K562 (cell line): Measurements from ENCODE around the gene ANKFN1. TPM values are rescaled to one million over a fixed set of nuclear protein-coding genes. Genes with fewer than 3 reads are reported as not detected.

Experiments used
- ATAC-seq: fragments of 200-7000 bp; cut with Tn5 transposase; 3 replicates; pipeline ENCODE4 v1.9.1; 2020; ENCODE audit warnings: moderate library complexity
- BruUV-seq: library from RNA; stranded (reverse); fragments of 400-500 nt; replicated peaks from 2 replicates; lab custom pipeline; 2021; lab: Mats Ljungman, UMichigan
- CTCF ChIA-PET: fragments of 300-600 bp; formaldehyde crosslinking; extraction: SDS; loops from one replicate; lab custom pipeline; 2021; ENCODE audit warnings: low intra/inter-chr PET ratio; lab: Yijun Ruan, JAX
- POLR2A ChIA-PET: fragments of 300-600, 350-650 bp; sonication (Branson Sonifier 250); formaldehyde crosslinking; extraction: SDS; loops from one replicate; lab custom pipeline; 2021; ENCODE audit warnings: antibody characterized with exemption, inconsistent platforms; lab: Yijun Ruan, JAX
- DNase-seq, 4 experiments: peaks; one replicate each; pipeline versions ENCODE4 v3.0.0 to v3.0.0-alpha.2; 2011 to 2018; ENCODE audit warnings: low spot score in 3 of 4, mixed read lengths in 3 of 4; ENCODE audit errors: extremely low read depth in 1 of 4
- FAIRE-seq: peaks from 2 replicates; lab custom pipeline; 2011; peaks lifted over from hg19 to GRCh38; lab: Jason Lieb, UNC
- H2AFZ ChIP-seq: 2 replicates; pipeline ENCODE4 v1.6.0; 2011; ENCODE audit warnings: low read depth, low read length, control low read depth, inconsistent platforms
- H3K27ac ChIP-seq: fragments of 200-600 bp; 3 replicates; pipeline ENCODE4 v1.8.0; 2011; ENCODE audit warnings: low read depth, mild to moderate bottlenecking, control low read depth, inconsistent platforms, low read length, moderate library complexity, mixed read lengths; ENCODE audit errors: extremely low read depth
- H3K27me3 ChIP-seq, 2 experiments: fragments of 300-600 bp in 1 of 2; 2 replicates in 1 of 2; 3 replicates in 1 of 2; pipeline versions ENCODE4 v1.6.0 to v1.8.0; 2011; ENCODE audit warnings: inconsistent platforms in 2 of 2, low read length in 2 of 2, mild to moderate bottlenecking in 1 of 2, mixed read lengths in 1 of 2, moderate library complexity in 1 of 2; ENCODE audit not compliant: control insufficient read depth in 2 of 2, insufficient read depth in 2 of 2
- H3K36me3 ChIP-seq: fragments of 300-600 bp; 3 replicates; pipeline ENCODE4 v1.8.0; 2011; ENCODE audit warnings: mild to moderate bottlenecking, low read length, inconsistent platforms; ENCODE audit not compliant: control insufficient read depth, insufficient read depth
- H3K4me1 ChIP-seq, 2 experiments: fragments of 200-600 bp in 1 of 2; replicated peaks in 1 of 2; 2 replicates in 1 of 2; 3 replicates in 1 of 2; pipeline versions ENCODE4 v1.5.1 to v1.8.0; 2011; ENCODE audit warnings: inconsistent platforms in 2 of 2, low read length in 2 of 2, mild to moderate bottlenecking in 1 of 2, mixed read lengths in 1 of 2, moderate library complexity in 1 of 2; ENCODE audit not compliant: control insufficient read depth in 2 of 2, insufficient read depth in 2 of 2
- H3K4me2 ChIP-seq: 2 replicates; pipeline ENCODE4 v1.6.1; 2011; ENCODE audit warnings: low read length, control low read depth, inconsistent platforms, mixed read lengths; ENCODE audit not compliant: insufficient read depth
- H3K4me3 ChIP-seq: fragments of 200-600 bp; sonication (generic), shearing (Covaris generic); 2 replicates; pipeline ENCODE4 v1.5.1; 2016; ENCODE audit warnings: control low read depth, inconsistent platforms
- H3K79me2 ChIP-seq: fragments of 200-600 bp; 3 replicates; pipeline ENCODE4 v1.8.0; 2011; ENCODE audit warnings: low read length, inconsistent platforms; ENCODE audit not compliant: control insufficient read depth, insufficient read depth
- H3K9ac ChIP-seq, 2 experiments: 2 replicates each; pipeline versions ENCODE4 v1.6.0 to v1.6.1; 2011; ENCODE audit warnings: low read depth in 2 of 2, low read length in 2 of 2, control low read depth in 1 of 2, inconsistent platforms in 1 of 2, mild to moderate bottlenecking in 1 of 2, mixed read lengths in 1 of 2; ENCODE audit not compliant: insufficient read depth in 1 of 2
- H3K9me1 ChIP-seq: one replicate; pipeline ENCODE4 v1.6.0; 2011; ENCODE audit warnings: inconsistent platforms, mild to moderate bottlenecking, low read length, moderate library complexity; ENCODE audit not compliant: control insufficient read depth, insufficient read depth
- H3K9me3 ChIP-seq: replicated peaks from 2 replicates; pipeline ENCODE4 v1.5.1; 2011; ENCODE audit warnings: low read depth, low read length, inconsistent platforms; ENCODE audit not compliant: control insufficient read depth, insufficient read depth
- H4K20me1 ChIP-seq: replicated peaks from 2 replicates; pipeline ENCODE4 v1.6.1; 2011; ENCODE audit warnings: low read length, inconsistent platforms, mixed read lengths; ENCODE audit not compliant: control insufficient read depth, insufficient read depth
- ATF2 ChIP-seq: sonication (generic); formaldehyde crosslinking; IDR thresholded peaks from 2 replicates; pipeline ENCODE4 v1.8.1; 2022; ENCODE audit warnings: missing genetic modification reagents
- BRF2 ChIP-seq: IDR thresholded peaks from 3 replicates; pipeline ENCODE4 v1.6.1; 2011; ENCODE audit warnings: borderline replicate concordance, mild to moderate bottlenecking; ENCODE audit not compliant: insufficient read length, insufficient read depth
- NKRF ChIP-seq: fragments of 450-650 bp; IDR thresholded peaks from 2 replicates; pipeline ENCODE4 v1.6.1; 2016; ENCODE audit warnings: borderline replicate concordance
- XRCC5 ChIP-seq: fragments of 200-400 bp; formaldehyde crosslinking; IDR thresholded peaks from 2 replicates; pipeline ENCODE4 v1.6.1; 2017; ENCODE audit warnings: low read depth, mild to moderate bottlenecking, low read length
- in situ Hi-C: fragments of 300-500 bp; cut with MboI; formaldehyde crosslinking; loops from 4 replicates; pipeline ENCODE4 v1.15.0; 2018; ENCODE audit warnings: inconsistent platforms, mixed read lengths
- intact Hi-C: fragments of 100-400 bp; cut with micrococcal nuclease; formaldehyde crosslinking; loops from 2 replicates; pipeline ENCODE4 v1.14.2; 2022
- polyA plus RNA-seq, 8 experiments: library from polyadenylated mRNA; depleted of rRNA in 4 of 8; stranded (reverse) in 5 of 8; unstranded in 3 of 8; fragments of >200 nt; fragmentation: Nextera tagmentation in 2 of 8; fragmentation: Illumina TruSeq in 1 of 8; extraction: Ambion mirVana in 2 of 8; extraction: Trizol in 1 of 8; gene quantifications; 2 replicates each; pipeline versions ENCODE4 v1.2.1 to v1.2.3, GENCODE V29; 2011 to 2014; ENCODE audit warnings: inconsistent platforms in 1 of 8, missing spikeins in 1 of 8
- total RNA-seq, 7 experiments: library from RNA; depleted of rRNA in 6 of 7; stranded (reverse); fragments of >200 nt in 6 of 7; fragmentation: Illumina TruSeq in 2 of 7; extraction: Trizol in 2 of 7; gene quantifications; 2 replicates each; pipeline versions ENCODE4 v1.2.1 to v1.2.3, GENCODE V29; 2011 to 2021; ENCODE audit warnings: low replicate concordance in 1 of 7
- TF ChIP-seq, protein P1 (sequence below), 2 experiments: fragments of 450-650 bp; conservative IDR thresholded peaks; 2 replicates each; pipeline ENCODE4 v1.6.1; 2017; ENCODE audit warnings: mild to moderate bottlenecking in 2 of 2, moderate library complexity in 2 of 2
- TF ChIP-seq, protein P2 (sequence below): sonication (generic); formaldehyde crosslinking; IDR thresholded peaks from 2 replicates; pipeline ENCODE4 v1.8.0; 2022; ENCODE audit warnings: mild to moderate bottlenecking, low read depth, missing genetic modification reagents
- TF ChIP-seq, protein P3 (sequence below): fragments of 250-450 bp; sonication (Bioruptor Pico); IDR thresholded peaks from 2 replicates; pipeline ENCODE4 v1.8.0; 2022; ENCODE audit warnings: inconsistent platforms

ANKFN1 gene
- total and polyA plus RNA-seq, 9 of the 15 experiments (the other 6 are each of a cell fraction or from before 2014, with no cell fraction given), result 0.04 to 0.39 (median 0.15) TPM; not detected in 1

- intact Hi-C loops, result no loop called here
- H3K36me3 ChIP-seq, result no peaks in the 10 kb centered on the region
- H3K27ac ChIP-seq, result no peak overlapping the region
- no peaks in the 10 kb centered on the region for H3K9me1 ChIP-seq
- H3K9me3 ChIP-seq, result no peaks in the 10 kb centered on the region
- H3K27me3 ChIP-seq, result no peaks in the 10 kb centered on the region
- in situ Hi-C loops, result no loop called here
- no peaks in the 10 kb centered on the region for H3K4me1 ChIP-seq
- H3K79me2 ChIP-seq, result no peaks in the 10 kb centered on the region
- ATAC-seq, result no peak
- no peak overlapping the region for H3K4me2 ChIP-seq
- POLR2A ChIA-PET, result interaction anchor here (1.2 kb wide), 1 partner anchor 13 kb away, joined by 3 read pairs; no protein-coding TSS in a partner anchor
- H4K20me1 ChIP-seq, result no peaks in the 10 kb centered on the region
- no peak overlapping the region for H3K4me3 ChIP-seq
- BruUV-seq, result no TSS peak
- no peak overlapping the region for H2AFZ ChIP-seq
- TF ChIP-seq, protein P1, sequence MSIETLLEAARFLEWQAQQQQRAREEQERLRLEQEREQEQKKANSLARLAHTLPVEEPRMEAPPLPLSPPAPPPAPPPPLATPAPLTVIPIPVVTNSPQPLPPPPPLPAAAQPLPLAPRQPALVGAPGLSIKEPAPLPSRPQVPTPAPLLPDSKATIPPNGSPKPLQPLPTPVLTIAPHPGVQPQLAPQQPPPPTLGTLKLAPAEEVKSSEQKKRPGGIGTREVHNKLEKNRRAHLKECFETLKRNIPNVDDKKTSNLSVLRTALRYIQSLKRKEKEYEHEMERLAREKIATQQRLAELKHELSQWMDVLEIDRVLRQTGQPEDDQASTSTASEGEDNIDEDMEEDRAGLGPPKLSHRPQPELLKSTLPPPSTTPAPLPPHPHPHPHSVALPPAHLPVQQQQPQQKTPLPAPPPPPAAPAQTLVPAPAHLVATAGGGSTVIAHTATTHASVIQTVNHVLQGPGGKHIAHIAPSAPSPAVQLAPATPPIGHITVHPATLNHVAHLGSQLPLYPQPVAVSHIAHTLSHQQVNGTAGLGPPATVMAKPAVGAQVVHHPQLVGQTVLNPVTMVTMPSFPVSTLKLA (conservative IDR thresholded peaks at IDR 0.05), result no peak
- TF ChIP-seq, protein P2, sequence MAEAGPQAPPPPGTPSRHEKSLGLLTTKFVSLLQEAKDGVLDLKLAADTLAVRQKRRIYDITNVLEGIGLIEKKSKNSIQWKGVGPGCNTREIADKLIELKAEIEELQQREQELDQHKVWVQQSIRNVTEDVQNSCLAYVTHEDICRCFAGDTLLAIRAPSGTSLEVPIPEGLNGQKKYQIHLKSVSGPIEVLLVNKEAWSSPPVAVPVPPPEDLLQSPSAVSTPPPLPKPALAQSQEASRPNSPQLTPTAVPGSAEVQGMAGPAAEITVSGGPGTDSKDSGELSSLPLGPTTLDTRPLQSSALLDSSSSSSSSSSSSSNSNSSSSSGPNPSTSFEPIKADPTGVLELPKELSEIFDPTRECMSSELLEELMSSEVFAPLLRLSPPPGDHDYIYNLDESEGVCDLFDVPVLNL, result no peak
- TF ChIP-seq, protein P3, sequence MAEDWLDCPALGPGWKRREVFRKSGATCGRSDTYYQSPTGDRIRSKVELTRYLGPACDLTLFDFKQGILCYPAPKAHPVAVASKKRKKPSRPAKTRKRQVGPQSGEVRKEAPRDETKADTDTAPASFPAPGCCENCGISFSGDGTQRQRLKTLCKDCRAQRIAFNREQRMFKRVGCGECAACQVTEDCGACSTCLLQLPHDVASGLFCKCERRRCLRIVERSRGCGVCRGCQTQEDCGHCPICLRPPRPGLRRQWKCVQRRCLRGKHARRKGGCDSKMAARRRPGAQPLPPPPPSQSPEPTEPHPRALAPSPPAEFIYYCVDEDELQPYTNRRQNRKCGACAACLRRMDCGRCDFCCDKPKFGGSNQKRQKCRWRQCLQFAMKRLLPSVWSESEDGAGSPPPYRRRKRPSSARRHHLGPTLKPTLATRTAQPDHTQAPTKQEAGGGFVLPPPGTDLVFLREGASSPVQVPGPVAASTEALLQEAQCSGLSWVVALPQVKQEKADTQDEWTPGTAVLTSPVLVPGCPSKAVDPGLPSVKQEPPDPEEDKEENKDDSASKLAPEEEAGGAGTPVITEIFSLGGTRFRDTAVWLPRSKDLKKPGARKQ (CRISPR knock-in tag), result no peak
- no peak for TF ChIP-seq XRCC5
- no peak for TF ChIP-seq BRF2
- TF ChIP-seq ATF2 (CRISPR knock-in tag), result no peak
- TF ChIP-seq NKRF, result no peak
- TF ChIP-seq, all 486 proteins: peak for 0
- no peak overlapping the region for H3K9ac ChIP-seq
- CTCF ChIA-PET, result no interaction called here
- no peak for FAIRE-seq
- no peak for DNase-seq
These were observed 333.5 kb downstream of the ANKFN1 start for GRCh38 chr17:56486732-56487131.
